Renal pelvis (tissue), 4 donors: Measurements from ENCODE around the gene SPATA25. TPM values are rescaled to one million over a fixed set of nuclear protein-coding genes. Genes with fewer than 3 reads are reported as not detected.
"Not testable (repeated sequence)": the region's sequence is repeated elsewhere in the genome, so short reads cannot be mapped to it uniquely, and the experiment has no call there.

Experiments
- DNase-seq: peaks from one replicate; pipeline ENCODE4 v3.0.0-alpha.2; 2013
- polyA plus RNA-seq, 3 donors: library from polyadenylated mRNA; unstranded; fragments of 120-200 nt; gene quantifications; one replicate each; pipeline ENCODE4 v1.2.1, GENCODE V29; 2013; ENCODE audit not compliant: insufficient read length in 3 of 3

Gene SPATA25
- polyA plus RNA-seq, 3 donors: 3.5 to 9.4 (median 8.2) TPM

DNA sequence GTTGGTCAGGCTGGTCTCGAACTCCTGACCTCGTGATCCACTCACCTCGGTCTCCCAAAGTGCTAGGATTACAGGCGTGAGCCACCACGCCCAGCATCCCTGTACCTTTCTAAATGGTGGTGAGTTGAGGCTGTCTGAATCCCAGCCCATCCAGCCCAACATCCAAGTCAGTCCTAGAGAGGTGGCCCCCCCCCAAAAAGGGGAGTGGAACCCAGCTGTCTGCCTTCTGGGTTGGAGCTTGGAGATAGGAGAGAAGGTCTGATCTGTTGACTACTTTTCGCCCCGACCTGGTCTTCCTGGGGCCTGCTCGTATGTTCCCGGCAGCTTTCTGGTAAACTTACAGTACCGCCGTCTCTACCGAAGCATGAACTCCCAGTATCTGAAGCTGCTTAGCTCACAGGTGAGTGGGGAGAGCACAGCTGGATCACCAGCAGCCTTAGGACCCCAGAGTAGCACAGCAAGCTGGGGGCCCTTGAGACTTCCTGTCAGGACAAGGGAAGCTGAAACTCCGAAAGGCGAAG, 9.3 kb upstream of the SPATA25 start:
- DNase-seq: no peak

DNA sequence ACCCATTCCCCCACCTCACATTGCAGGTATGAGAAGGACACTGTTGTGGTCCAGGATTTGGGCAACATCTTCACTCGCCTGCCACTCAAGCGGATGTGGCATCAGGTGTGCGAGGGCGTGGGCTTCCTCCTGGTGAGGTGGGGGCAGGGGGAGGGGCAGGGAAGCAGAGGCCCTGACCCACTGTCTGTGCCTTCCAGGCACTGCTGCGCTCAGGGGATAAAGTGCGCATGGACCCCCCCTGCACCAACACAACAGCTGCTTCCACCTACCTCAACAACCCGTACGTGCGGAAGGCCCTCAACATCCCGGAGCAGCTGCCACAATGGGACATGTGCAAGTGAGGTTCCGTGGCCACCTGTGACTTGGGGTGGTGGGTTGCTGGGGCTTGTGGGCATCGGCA, 7.4 kb upstream of the SPATA25 start:
- DNase-seq: no peak

DNA sequence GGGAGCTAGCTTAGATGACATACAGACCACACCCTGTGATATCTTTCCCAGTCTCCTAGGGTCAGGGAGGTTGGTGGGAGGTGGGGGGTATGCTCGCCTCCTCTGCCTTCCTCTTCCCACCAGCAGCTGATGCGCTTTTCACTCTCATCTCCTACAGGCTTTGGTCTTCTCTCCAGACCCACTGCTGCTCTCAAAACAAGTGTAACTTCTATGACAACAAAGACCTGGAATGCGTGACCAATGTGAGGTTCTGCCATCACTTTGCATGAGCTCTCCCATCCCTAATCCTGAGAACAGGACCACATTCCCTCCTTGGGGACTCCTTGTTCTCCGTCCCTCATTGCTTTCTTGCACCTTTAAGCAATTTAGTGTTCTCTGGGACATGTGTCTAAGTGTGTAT, 6.4 kb upstream of the SPATA25 start:
- no peak for DNase-seq

- no peak for DNase-seq
Measured at GRCh38 chr20:45892828-45893500, 5.5 kb upstream of the SPATA25 start.

DNA sequence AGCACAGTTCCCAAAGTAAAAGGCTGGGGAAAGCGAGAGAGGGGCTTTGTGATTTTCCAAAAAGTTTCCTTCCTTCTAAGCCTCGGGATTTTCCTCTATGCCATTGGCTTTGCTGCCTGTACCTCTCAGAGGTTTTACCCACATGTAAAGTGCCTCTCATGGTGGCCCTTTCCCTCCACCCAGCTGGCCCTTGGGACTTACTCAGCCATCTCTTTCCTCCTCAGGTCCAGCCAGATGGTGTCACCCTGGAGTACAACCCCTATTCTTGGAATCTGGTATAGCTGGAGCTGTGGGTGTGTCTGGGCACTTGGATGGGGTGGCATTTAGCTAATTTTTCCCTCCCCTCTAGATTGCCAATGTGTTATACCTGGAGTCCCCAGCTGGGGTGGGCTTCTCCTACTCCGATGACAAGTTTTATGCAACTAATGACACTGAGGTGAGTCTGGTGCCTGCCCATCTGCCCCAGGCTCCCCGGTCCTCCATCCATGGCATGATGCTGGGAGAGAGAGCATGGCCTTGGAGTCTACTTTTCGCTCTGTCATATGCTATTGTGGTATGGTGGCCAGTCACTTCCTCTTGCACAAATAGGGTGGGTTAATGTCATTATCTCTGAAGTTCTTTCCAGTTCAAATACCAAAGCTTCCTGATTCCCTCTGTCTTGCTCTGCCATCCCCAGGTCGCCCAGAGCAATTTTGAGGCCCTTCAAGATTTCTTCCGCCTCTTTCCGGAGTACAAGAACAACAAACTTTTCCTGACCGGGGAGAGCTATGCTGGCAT, 4.8 kb upstream of the SPATA25 start:
- DNase-seq: no peak

GRCh38 chr20:45890985-45891983, 3.9 kb upstream of the SPATA25 start, which contains the start of the genes CTSA and NEURL2:
TSS of gene CTSA (plus strand) at chr20:45891335. CDS start at chr20:45891569, 234 bp downstream.
TSS of gene NEURL2 (minus strand) at chr20:45891208. CDS start at chr20:45890991, 217 bp downstream.
- DNase-seq: peak; percentile 92

DNA sequence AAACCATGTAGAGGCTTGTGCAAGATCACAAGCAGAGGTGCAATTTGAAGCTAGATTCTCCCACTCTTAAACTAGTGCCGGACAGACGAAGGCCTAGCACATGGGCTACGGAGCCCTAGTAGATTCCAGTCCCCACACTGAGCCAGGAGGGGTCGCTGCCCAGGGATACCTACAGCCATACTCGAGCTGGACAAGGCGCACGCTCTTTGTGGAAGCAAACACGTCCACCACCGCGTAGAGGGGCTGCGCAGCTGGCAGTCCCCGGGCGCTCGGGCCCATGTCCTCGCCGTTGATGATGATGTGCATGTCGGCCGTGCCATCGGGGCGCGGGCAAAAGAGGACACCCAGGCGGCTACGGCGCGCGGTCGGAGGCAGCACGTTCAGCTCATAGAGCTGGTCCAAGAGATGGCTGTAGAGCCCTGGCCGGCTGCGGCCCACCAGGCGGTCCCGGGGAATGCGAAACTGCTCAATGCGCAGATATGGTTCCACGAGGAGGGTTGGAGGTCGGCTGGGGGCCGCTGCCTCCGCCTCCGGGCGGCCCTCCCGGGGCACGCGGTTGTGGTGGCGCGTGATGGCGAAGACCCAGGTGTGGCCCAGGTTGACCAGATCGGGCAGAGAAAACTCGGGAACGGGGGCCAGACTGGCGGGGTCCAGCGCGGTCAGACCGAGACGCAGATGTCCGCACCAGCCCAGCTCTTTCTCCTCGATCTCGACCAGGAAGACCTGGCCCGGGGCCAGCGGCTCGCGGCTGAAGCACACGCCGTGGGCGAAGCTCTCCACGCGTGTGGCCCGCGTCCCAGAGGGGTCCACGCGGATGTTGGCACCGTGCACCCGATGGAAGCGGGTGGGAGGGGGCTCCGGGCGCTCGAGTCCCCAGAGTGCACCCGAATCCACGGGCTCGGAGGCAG, 2.9 kb upstream of the SPATA25 start:
- DNase-seq: peak; percentile 87

- DNase-seq: no peak
Measured at GRCh38 chr20:45888681-45889080, 1.3 kb upstream of the SPATA25 start.

DNA sequence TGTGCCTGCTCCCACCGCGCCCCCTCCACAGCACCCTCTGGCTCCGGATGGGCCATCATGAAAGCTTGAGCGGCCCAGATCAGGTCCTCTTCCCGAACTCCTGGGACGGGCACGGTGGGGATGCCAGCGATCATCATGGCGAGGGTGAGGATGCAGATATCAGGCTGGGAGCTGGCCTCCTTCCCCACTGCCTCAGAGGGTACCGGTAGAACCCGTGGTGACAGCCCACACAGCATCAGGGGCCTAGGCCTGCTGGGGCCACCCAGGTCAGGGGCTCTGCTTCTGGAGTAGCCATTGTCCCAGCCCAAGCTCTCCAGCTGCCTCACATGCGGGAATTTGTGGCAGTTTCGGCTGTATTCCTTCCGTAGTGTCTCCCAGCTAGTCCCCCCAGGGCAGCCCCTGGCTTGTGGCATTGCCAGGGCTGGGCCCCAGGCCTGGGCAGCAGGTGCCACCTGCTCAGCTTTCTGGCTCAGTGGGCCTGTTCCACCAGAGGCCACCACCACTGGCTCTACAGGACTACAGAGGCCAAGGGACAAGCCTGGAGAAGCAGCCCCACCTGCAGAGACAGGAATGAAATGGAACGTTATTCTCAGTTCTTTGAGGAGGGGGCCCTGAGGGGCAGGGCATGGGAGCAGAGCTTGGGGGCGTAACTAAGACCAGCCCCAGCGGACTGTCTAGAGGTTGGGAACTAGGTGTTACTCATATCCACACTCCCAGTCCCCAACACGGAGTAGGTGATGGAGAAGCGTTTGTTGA, 654 bp downstream of the SPATA25 start:
- DNase-seq: no peak

DNA sequence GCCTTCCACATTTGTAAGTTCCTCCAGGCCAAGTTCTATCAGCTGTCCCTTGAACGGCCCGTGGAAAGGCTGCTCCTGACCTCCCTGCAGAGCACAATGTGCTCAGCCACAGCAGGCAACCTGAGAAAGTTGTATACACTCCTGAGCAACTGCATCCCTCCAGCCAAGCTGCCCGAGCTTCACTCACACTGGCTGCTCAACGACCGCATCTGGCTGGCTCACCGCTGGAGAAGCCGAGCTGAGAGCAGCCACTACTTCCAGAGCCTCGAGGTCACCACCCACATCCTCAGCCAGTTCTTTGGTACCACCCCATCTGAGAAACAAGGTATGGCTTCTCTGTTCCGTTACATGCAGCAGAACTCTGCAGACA, 4.3 kb downstream of the SPATA25 start:
- no peak for DNase-seq

DNA sequence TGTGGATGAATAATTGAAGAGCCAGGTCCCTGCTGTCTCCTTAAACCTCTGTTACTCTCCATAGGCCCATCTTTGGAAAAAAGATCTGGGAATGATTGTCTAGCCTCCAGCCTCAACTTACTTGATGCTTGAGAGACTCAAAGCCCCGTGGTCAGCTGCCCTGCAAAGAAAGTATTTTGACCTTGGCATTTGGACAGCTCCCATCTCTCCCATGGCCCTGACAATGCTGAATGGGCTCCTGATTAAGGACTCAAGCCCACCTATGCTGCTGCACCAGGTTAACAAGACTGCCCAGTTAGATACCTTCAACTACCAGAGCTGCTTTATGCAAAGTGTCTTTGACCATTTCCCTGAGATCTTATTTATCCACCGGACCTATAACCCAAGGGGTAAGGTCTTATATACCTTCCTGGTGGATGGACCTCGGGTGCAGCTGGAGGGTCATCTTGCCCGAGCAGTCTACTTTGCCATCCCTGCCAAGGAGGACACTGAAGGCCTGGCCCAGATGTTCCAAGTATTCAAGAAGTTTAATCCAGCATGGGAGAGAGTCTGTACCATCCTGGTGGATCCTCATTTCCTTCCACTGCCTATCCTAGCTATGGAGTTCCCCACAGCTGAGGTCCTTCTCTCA, 4.8 kb downstream of the SPATA25 start:
- no peak for DNase-seq

DNA sequence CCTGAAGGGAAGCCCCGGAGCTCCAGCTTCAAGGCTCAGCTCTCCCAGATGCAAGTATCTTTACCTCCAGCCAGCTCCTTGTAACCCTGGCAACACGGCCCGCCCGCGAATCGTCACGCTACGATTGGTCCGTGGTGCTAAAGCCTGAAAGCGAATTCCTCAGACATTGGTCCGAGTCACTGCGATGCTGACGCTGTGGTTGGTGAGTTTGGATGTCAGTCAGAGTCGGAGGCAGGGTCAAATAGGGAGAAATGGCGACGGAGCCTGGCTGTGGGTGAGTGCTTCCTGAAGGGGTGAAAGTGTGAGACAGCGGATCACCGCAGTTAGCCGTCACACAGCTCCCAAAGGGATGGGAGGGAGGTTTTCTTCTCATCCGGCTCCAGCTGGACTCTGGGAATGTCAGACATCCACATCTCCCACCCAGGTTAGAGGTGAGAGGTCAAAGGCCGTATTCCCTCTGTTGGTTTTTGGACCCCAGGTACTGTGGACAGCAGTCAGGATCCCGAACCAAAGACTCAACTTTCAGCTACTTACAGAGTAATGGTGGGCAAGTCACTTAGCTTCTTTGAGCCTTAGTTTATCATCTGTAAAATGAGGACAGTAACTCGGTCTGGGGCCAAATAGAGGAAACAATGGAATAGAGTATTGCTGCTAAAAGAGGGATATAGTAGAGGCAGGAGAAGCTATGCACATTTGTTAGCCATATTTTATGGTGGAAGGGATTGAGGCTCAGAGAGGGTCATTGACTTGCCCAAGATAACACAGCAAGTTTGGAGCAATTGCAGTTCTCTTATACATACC, 6.2 kb downstream of the SPATA25 start, which contains the start of gene ZSWIM1:
ZSWIM1 (plus strand) TSS at position 240 of the 801 bp plus-strand sequence. CDS start 1,366 bp downstream, outside the sequence.
- DNase-seq: peak; percentile 99

DNA sequence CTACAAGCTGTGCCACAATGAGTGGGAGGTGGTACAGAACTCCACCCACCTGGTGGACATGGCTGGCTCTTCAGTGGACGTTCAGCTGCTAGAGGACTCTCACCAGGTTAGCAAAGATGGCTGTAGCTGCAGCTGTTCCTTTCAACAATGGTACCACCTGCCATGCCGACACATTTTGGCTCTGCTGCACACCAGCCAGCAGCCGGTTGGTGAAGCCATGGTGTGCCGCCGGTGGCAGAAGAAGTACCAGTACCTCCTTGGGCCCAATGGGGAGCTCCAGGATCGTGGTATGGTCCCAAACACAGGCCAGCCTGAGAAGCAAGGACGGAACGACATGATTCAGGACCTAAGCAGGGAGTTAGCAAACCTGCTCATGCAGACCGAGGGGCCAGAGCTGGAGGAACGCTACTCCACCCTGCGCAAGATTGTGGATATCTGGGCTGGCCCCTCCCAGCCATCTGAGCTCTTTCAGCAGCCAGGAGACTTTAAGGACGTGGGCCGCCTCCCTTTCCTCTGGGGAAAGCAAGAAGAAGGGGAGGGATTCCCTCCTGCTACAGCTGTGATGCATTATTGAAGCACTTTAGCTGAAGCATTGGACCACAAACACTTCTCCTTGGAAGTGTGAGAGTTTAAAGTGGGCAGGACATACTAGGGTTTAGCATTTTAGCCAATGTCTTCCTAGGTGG, 9.2 kb downstream of the SPATA25 start:
- DNase-seq: no peak

DNA sequence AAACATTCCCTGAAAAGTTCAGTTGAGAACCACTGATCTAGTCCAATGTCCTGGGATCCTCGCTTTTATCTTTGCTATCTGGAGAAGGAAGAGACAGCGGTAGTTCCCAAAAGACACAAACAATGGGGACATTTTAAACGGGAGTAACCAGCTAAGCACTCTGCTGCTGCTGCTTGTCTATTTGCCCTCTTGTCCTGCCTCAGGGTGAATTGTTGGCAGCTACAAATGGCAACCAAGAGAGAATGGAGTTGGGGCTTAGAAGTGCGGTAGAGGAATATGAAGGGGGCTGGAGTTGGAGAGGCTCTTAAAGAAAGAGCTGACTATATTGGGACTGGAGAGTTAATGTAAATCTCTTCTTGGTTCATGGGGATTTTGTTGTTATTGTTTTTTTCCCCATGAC, 12.8 kb downstream of the SPATA25 start:
- no peak for DNase-seq

- DNase-seq: not testable (repeated sequence)
Measured at GRCh38 chr20:45874104-45874481, 13.3 kb downstream of the SPATA25 start.

DNA sequence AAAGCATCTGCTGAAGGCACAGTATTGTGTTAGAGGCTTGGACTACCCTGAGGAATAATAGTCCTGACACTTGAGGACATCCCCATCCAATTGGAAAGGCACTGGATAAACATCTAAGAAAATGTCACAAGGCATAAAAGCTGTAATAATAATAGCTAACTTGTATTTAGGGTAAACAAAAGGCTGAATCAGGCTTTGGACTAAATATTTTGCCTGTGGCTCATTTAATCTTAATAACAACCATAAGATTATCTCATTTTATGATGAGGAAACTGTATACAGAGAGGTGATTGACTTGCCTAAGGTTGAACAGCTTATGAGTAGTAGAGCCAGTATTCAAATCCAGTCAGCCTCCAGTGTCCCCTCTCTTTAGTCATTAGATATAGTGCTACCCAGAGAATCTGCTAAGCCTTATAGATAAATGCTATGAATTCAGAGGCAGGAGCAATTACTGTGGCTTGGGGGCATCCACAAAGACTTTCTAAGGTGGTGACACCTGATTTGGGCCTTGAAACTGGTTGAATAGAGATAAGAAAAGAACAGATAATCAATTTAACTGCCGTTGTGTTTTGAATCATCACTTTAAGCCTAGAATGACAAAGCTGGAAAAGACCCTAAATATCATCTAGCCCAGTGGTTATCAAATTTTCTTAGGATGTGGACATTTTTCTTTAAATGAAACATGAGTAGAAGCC, 13.9 kb downstream of the SPATA25 start:
- no peak for DNase-seq

GRCh38 chr20:45872626-45873025, 14.8 kb downstream of the SPATA25 start:
- no peak for DNase-seq
